Gastroesophageal sphincter (tissue), 3 donors: ENCODE measurements around the gene XRCC1.

Experiments used
- CTCF ChIP-seq, 4 experiments: fragments of 200-600 bp in 2 of 4; fragments of 450-650 bp in 2 of 4; sonication (generic) in 1 of 4; IDR thresholded peaks; one replicate each; pipeline ENCODE4 v1.5.1; 2017 to 2019; ENCODE audit warnings: antibody characterized with exemption in 4 of 4, mild to moderate bottlenecking in 2 of 4, moderate library complexity in 2 of 4
- EP300 ChIP-seq: sonication (generic); formaldehyde crosslinking; IDR thresholded peaks from one replicate; pipeline ENCODE4 v1.6.1; 2017; ENCODE audit warnings: antibody characterized with exemption, mild to moderate bottlenecking
- POLR2A ChIP-seq, 2 donors: fragments of 450-650 bp; IDR thresholded peaks; one replicate each; pipeline ENCODE4 v1.6.1; 2017; ENCODE audit warnings: antibody characterized with exemption in 2 of 2, mild to moderate bottlenecking in 2 of 2, moderate library complexity in 1 of 2
- POLR2AphosphoS5 ChIP-seq: sonication (generic); formaldehyde crosslinking; IDR thresholded peaks from one replicate; pipeline ENCODE4 v1.6.1; 2017; ENCODE audit warnings: antibody characterized with exemption

- TF ChIP-seq POLR2A (IDR thresholded peaks at IDR 0.05) = no peak
- no peak for TF ChIP-seq POLR2AphosphoS5
- TF ChIP-seq CTCF (IDR thresholded peaks at IDR 0.05) = peak in 3 of 4 experiments; percentile 41 to 62 (median 42)
- no peak for TF ChIP-seq EP300
These were observed 20.0 kb downstream of the XRCC1 start for GRCh38 chr19:43555185-43555770.
